ENCODE results near the gene TRPM3.

TRPM3 gene

DNA sequence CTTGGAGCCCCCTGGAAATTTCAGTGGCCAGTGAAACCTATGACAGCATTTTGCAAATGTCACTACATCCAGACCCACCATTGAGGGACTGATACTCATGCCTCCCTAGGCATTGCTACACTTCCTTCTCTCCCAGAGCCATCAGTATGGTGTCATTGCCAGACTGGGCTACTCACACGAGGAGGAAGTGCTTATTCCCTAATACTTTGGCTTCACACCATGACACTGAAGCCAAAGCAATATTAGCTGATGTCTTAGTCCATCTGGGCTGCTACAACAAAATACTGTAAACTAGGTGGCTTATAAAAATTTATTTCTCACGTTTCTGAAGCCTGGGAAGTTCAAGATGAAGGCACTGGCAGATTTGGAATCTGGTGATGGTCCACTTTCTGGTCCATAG is 22.6 kb downstream of the TRPM3 start:
- no peak for DNase-seq (ENCODE audit: low read depth, low spot score)

GRCh38 chr9:71097671-71098070 is 23.8 kb downstream of the TRPM3 start:
- DNase-seq (ENCODE audit: low read depth, low spot score): no peak

DNA sequence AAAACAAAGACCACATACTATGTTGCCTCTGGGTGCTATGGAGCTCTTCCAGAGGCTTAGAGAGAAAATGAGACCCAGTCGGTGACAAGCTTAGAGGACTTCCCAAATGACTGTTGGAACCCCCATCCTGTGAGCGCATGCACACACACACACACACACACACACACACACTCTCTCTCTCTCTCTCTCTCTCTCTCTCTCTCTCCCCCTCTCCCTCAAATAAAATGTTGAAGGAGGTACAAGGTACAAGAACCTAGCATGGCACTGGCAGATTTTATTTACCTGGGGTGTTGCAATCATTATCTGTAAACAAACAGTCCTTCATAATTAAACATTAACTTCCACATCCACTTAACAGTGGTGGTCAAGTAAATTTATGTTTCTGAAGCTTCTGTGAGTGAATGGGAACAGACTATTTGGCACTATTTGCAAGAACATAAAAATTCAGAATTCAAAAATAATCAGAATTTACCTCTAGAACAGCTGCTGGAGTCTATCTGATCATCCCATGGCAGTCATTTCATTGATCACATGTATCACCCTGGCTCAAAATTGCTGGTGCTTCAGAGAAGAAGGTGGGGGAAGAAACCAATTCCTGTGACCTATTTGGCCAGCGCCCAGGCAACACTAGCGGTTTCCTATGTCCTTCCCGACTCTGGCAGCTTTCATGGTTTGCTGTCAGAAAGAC is 24.9 kb downstream of the TRPM3 start:
- DNase-seq (ENCODE audit: low read depth, low spot score): no peak

DNA sequence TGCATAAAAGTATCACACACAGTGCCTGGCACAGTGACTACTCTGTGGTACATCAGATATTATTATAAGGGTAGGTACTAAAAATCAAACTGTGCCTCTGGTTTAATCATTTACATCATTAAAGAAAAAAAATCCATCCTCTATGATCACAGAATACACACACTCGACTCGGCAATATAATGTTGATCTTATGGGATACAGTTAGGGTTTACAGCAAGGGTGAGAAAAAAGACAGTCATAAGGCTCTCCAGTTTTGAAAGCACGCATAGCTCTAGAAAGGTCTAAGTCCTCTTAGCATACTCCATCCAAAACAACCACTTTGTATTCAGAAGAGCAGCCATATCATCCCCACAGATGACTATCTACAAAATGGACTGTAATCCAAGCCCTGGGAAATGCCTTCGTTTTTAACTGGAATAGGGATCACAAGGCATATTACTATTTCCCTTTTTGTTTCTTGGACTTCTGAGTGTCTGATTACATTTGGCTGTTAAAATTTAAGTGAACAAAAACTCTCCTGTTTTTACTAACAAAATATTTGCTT is 26.6 kb downstream of the TRPM3 start:
- DNase-seq (ENCODE audit: low read depth, low spot score): no peak

- DNase-seq (ENCODE audit: low read depth, low spot score): no peak
Observed at GRCh38 chr9:71090896-71091295, 30.5 kb downstream of the TRPM3 start.

DNA sequence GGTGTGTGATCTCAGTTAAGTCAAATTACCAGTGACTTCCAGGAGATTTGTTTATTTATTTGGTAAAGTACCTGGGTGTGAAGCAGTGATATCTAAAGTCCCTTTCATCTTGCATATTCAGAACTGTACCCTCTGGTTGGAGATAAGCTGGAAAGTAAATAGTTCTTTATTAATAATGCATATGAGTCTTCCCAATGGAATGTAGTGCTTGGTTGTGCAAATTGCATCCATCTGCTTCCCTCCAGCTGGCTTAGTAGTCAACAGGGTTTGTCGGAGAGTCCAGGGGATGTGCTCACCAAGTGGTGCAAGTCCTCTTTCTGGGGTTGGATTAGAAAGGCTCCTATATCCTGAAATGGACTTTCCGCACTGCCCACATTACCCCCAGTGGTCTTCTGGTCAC is 42.0 kb downstream of the TRPM3 start:
- DNase-seq (ENCODE audit: low read depth, low spot score): peak; percentile 38

DNA sequence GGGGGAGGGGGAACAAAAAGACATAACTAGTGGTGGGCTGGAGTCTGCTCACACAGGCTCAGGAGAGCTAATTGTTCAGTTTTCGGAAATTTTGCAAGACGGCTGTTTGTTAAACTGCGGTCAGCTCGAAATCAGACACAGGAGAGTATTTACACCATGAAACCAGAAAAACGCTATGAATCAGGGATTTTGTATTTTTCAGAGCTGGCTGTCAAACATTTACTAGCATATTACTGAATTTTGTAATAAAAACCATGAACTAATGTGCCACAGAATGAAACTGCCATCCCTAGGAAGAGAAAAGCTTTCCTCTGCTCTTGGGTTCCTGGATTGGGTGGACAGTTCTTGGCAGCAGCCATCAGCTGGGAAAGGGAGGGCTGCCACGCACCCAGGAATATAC is 45.3 kb downstream of the TRPM3 start:
- no peak for DNase-seq (ENCODE audit: low read depth, low spot score)

GRCh38 chr9:71073494-71073893 is 47.9 kb downstream of the TRPM3 start:
- no peak for DNase-seq (ENCODE audit: low read depth, low spot score)

DNA sequence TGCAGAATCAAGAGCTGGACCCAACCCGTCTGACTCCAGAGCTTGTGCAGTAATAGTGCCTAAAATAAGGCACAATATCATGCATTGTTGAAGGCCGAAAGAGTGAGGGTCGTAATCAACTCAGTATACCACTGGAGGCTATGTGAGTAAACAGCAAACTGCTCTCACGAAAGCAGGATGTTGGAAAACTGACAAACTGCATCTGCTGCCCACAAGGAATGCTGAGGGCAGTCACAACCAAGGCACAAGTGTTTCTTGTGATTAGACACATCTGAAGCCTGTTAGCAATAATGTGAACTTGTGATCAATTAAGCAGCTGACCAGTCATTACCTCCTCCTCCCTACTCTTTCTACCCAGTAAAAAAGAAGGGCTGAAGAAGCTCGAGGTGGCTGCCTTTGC is 48.8 kb downstream of the TRPM3 start:
- DNase-seq (ENCODE audit: low read depth, low spot score): no peak

- DNase-seq (ENCODE audit: low read depth, low spot score): no peak
Observed at GRCh38 chr9:71071633-71072032, 49.8 kb downstream of the TRPM3 start.

DNA sequence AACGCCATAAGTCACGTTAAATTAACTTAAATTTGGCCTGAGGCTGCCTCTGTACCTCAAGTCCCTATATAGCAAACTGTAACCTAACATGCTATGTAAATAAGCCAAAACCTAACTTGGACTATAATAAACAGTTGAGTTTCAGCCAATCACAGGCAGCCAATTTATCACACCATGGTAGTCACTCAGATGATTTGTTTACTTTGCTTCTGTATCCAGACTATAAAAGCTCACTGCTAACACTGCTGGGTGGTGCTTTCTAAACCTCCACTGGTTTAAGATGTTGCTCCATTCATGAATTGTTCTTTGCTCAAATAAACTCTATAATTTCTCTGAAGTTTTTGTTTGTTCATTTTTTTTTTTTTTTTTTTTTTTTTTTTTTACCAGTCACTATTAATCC is 62.8 kb downstream of the TRPM3 start:
- DNase-seq (ENCODE audit: low read depth, low spot score): no peak

DNA sequence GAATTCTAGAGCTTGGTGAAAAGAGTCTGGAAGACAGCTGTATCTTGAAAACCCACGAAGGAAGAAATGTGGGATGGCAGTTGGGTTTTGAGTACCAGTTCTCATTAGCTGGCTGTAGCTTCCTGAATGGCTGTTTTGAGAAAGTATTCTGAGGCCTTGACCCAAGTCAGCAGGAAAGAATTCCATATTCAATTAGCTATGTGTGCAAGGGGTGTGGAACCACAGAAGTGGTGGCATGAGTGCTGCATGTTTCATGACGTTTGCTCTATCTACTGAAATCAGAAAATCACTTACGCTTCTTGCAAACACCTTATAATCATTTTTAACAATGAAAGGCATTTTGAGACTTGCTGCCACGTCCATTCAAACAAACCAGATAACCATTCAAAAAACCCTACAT is 69.1 kb downstream of the TRPM3 start:
- no peak for DNase-seq (ENCODE audit: low read depth, low spot score)

GRCh38 chr9:71048280-71048679 is 73.1 kb downstream of the TRPM3 start:
- no peak for DNase-seq (ENCODE audit: low read depth, low spot score)

DNA sequence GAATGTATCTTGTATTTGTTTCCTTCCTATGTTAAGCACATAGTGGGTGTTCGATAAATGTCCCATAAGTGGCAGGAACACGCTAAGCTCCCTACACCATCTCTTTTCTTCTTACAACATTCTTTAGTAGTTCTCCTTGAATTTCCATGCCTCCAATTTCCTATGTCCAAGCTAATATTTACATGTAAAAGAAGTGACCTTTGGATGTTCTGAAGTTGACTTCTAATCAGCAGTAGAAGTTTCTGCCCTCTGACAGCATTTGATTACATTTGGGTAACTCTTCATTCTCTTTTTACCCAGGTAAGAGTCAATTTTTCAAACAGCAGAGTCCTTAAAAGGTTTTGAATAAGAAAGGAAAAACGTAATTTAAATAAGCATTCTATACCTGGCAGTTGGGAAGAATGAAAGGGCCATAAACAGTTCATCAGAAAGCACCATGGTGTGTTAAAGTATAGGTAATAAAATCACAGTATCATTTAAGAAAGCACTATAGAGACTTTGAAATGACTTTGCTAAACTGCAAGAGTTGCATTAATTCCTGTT is 78.9 kb downstream of the TRPM3 start:
- no peak for DNase-seq (ENCODE audit: low read depth, low spot score)

GRCh38 chr9:71037521-71037920 is 83.9 kb downstream of the TRPM3 start:
- no peak for DNase-seq (ENCODE audit: low read depth, low spot score)

GRCh38 chr9:71036501-71036900 is 84.9 kb downstream of the TRPM3 start:
- no peak for DNase-seq (ENCODE audit: low read depth, low spot score)

GRCh38 chr9:71032779-71033178 is 88.6 kb downstream of the TRPM3 start:
- DNase-seq (ENCODE audit: low read depth, low spot score): no peak

GRCh38 chr9:71025728-71026127 is 95.7 kb downstream of the TRPM3 start:
- no peak for DNase-seq (ENCODE audit: low read depth, low spot score)

DNA sequence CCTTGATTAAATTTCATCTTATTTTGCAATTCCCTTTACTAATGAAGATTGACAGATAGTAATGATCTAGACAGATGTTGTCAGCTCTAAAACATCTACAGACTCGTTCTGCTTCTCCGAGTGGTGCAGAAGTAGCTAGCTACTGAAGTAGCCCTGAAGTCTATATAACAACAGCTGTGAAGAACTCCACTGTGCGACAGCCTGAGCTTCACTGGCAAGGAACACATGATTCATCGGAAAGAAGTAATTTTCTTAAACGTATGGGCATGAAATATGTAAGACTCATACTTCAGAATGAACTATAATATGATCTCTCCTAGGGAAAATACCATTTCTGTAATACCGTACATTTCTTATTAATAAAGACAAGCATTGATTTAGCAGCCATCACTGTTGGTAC is 96.2 kb downstream of the TRPM3 start:
- no peak for DNase-seq (ENCODE audit: low read depth, low spot score)

DNA sequence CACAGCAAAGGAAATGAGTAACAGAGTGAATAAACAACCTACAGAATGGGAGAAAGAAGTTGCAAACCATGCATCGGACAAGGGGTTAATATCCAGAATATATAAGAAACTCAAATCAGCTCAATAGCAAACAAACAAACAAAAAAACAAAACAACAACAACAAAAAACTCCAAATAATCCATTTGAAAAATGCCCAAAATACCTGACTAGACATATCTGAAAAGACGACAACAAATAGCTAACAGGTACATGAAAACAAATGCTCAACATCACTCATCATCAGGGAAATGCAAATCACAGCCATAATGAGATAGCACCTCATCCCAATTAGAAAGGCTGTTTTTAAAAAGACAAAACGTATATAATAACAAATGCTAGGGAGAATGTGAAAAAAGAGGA is 111.2 kb downstream of the TRPM3 start:
- no peak for DNase-seq (ENCODE audit: low read depth, low spot score)

GRCh38 chr9:71005456-71005855 is 116.0 kb downstream of the TRPM3 start:
- no peak for DNase-seq (ENCODE audit: low read depth, low spot score)

- no peak for DNase-seq (ENCODE audit: low read depth, low spot score)
Observed at GRCh38 chr9:71004196-71004595, 117.2 kb downstream of the TRPM3 start.

DNA sequence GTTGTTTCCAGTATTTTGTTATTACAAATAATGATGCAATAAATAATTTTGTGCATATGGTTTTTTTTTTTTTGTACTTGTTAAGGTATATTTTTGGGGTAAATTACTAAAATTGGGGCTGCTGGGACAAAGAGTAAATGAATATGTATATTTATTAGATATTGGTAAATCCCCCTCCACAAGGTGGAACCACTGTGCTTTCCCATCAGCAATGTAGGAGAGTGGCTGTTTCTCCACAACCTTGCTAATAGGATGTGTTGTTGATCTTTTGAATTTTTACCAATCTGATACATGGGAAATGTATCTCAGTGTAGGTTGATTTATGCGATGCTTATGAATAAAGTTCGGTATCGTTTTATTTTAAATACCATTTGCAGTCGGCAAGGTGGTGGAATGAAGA is 118.1 kb downstream of the TRPM3 start:
- DNase-seq (ENCODE audit: low read depth, low spot score): no peak

Measured in iPS DF 19.7 (cell line).